ENCODE data around the gene MIPOL1.
"Not testable (repeated sequence)": the region's sequence is repeated elsewhere in the genome, so short reads cannot be mapped to it uniquely, and the experiment has no call there.

The MIPOL1 gene, protein sequence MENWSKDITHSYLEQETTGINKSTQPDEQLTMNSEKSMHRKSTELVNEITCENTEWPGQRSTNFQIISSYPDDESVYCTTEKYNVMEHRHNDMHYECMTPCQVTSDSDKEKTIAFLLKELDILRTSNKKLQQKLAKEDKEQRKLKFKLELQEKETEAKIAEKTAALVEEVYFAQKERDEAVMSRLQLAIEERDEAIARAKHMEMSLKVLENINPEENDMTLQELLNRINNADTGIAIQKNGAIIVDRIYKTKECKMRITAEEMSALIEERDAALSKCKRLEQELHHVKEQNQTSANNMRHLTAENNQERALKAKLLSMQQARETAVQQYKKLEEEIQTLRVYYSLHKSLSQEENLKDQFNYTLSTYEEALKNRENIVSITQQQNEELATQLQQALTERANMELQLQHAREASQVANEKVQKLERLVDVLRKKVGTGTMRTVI

DNA sequence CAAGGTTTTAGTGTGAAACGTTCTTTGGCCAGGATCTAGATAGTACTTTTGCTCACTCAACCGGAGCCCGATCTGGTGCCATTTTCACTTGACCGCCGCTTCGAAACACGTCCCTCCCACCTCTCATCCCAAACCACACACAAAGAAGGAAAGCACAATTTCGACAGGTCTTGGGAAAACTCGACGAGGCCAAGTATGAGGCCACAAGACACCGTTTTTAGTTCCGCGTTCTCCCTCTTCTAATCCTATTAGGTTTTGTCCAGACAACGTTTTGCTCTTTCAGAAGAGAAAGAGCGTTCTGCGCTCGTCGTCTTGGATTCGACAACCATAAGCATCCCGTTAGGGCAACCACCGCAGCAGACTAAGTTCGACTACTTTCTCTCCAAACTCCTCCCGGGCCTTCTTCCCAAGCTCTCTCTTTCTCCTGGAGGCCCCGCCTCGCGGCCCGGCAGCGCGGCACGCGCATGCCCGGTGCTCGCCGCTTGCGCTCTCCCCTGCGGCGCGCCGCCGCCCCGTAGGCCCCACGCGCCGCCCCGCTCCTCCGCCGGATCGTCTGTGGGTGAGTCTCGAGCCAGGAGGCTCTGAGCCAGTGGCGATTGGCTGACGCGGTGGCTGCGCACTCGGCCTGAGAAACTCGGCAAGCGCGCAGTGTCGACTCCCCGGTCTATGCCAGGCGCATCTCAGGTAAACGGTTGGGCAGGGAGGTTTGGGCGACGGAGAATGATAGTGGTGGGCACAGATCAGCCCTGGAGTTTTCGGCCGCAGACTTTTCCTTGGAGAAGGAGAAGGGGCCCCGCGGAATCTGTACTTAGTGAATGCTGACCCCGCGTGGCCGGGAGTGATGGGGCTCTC, at the start of gene MIPOL1:
MIPOL1 (plus strand) TSS at position 517 of the 852 bp plus-strand sequence. CDS start 49,952 bp downstream, outside the sequence.
- Histone ChIP-seq H3K36me3 (ENCODE audit: control insufficient read depth in 5 of 5, insufficient read depth in 5 of 5, low read length in 5 of 5) (no peaks in the 10 kb centered on the region), H3K4me3 (ENCODE audit: low read depth in 1 of 5, low read length in 5 of 5) (peak within 1 kb of the TSS; percentile 62 to 98 (median 82)), H3K9me3 (ENCODE audit: control insufficient read depth in 5 of 5, low read length in 5 of 5) (no peaks in the 10 kb centered on the region), H3K27me3 (ENCODE audit: control insufficient read depth in 5 of 5, insufficient read depth in 4 of 5, low read length in 5 of 5) (no peaks in the 10 kb centered on the region), H3K9ac (ENCODE audit: low read length in 5 of 5) (peak within 1 kb of the TSS; percentile 74 to 96 (median 78)), H3K27ac (ENCODE audit: low read depth, low read length) (peak within 1 kb of the TSS; percentile 87), H3K4me1 (ENCODE audit: control insufficient read depth in 5 of 5, insufficient read depth in 5 of 5, low read length in 5 of 5) (peaks cover 0 to 11% (median 9%) of the 10 kb centered on the region in 5 donors)

DNA sequence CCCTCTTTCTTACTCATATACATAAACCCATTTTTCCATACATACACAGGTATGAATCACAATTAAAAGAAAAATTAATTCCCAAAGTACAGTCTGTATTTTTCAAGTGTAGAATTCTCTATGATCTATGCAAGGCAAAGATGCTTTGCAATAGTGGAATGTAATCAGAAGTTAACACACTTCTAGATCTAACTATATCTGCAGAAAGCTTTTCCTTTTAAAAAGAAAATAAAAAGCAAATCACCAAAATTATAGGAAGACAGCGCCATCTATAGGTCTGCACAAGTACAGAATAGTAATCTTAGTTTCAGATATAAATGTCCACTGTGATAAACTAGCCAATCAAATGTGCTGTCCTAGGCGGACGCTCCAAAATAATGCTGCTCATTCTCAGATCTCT, 47.3 kb upstream of the MIPOL1 start:
- no peak overlapping the region for H3K9ac ChIP-seq (ENCODE audit: low read length in 5 of 5)
- no peak overlapping the region for H3K27ac ChIP-seq (ENCODE audit: low read depth, low read length)
- H3K36me3 ChIP-seq (ENCODE audit: control insufficient read depth in 5 of 5, insufficient read depth in 5 of 5, low read length in 5 of 5): no peaks in the 10 kb centered on the region
- no peaks in the 10 kb centered on the region for H3K27me3 ChIP-seq (ENCODE audit: control insufficient read depth in 5 of 5, insufficient read depth in 4 of 5, low read length in 5 of 5)
- peaks cover 0 to 3% (median 0%) of the 10 kb centered on the region in 5 donors for H3K4me1 ChIP-seq (ENCODE audit: control insufficient read depth in 5 of 5, insufficient read depth in 5 of 5, low read length in 5 of 5)
- no peak overlapping the region for H3K4me3 ChIP-seq (ENCODE audit: low read depth in 1 of 5, low read length in 5 of 5)
- H3K9me3 ChIP-seq (ENCODE audit: control insufficient read depth in 5 of 5, low read length in 5 of 5): peaks cover 0 to 6% (median 0%) of the 10 kb centered on the region in 5 donors

DNA sequence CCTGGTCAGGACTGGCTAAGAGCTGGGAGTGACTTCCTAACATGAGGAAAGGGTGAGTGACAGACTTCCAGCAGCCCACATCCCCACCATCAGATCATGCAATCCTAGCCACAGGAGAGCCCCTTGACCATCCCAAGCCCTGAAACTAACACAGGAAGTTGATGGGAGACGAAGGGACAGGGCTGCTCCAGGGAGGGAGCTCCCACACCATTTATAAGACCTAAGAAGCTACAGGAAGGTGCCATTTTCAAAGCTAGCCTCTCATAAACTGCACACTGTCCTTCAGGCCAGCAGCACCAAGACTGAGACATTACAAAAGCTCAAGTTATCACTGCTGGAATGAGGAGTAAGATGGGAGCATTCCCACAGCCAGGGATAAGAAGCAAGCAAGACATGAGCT, 44.7 kb upstream of the MIPOL1 start:
- Histone ChIP-seq H3K4me3 (ENCODE audit: low read depth in 1 of 5, low read length in 5 of 5) (no peak overlapping the region), H3K36me3 (ENCODE audit: control insufficient read depth in 5 of 5, insufficient read depth in 5 of 5, low read length in 5 of 5) (no peaks in the 10 kb centered on the region)

DNA sequence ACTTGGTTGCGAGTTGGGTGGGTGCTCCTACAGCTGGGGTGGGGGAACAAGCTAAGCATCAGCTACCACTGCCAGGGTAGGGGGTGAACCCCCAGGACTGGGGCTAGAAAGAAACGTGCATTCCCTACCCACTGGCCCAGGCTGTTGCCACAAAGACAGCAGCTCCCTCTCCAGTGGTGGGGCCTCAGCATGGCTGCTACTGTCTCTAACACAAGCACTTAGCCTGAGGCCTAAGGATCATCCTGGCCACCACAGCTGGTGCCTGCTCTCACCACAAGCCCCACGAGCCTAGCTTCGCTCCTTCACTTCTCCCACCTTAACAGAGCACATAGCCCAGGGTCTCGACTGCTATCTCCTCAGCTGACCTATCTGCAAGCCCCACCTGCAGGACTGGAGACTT, 44.3 kb upstream of the MIPOL1 start:
- no peaks in the 10 kb centered on the region for H3K27me3 ChIP-seq (ENCODE audit: control insufficient read depth in 5 of 5, insufficient read depth in 4 of 5, low read length in 5 of 5)
- no peaks in the 10 kb centered on the region for H3K36me3 ChIP-seq (ENCODE audit: control insufficient read depth in 5 of 5, insufficient read depth in 5 of 5, low read length in 5 of 5)
- peaks cover 0 to 3% (median 0%) of the 10 kb centered on the region in 5 donors for H3K4me1 ChIP-seq (ENCODE audit: control insufficient read depth in 5 of 5, insufficient read depth in 5 of 5, low read length in 5 of 5)
- H3K9ac ChIP-seq (ENCODE audit: low read length in 5 of 5): no peak overlapping the region
- H3K4me3 ChIP-seq (ENCODE audit: low read depth in 1 of 5, low read length in 5 of 5): no peak overlapping the region
- H3K27ac ChIP-seq (ENCODE audit: low read depth, low read length): no peak overlapping the region
- H3K9me3 ChIP-seq (ENCODE audit: control insufficient read depth in 5 of 5, low read length in 5 of 5): peaks cover 0 to 6% (median 0%) of the 10 kb centered on the region in 5 donors

More for the DNA sequence above, 44.7 kb upstream of the MIPOL1 start:
- H3K27me3 ChIP-seq (ENCODE audit: control insufficient read depth in 5 of 5, insufficient read depth in 4 of 5, low read length in 5 of 5): no peaks in the 10 kb centered on the region
- no peak overlapping the region for H3K27ac ChIP-seq (ENCODE audit: low read depth, low read length)
- H3K9me3 ChIP-seq (ENCODE audit: control insufficient read depth in 5 of 5, low read length in 5 of 5): peaks cover 0 to 6% (median 0%) of the 10 kb centered on the region in 5 donors
- H3K4me1 ChIP-seq (ENCODE audit: control insufficient read depth in 5 of 5, insufficient read depth in 5 of 5, low read length in 5 of 5): peaks cover 0 to 3% (median 0%) of the 10 kb centered on the region in 5 donors
- H3K9ac ChIP-seq (ENCODE audit: low read length in 5 of 5): no peak overlapping the region

DNA sequence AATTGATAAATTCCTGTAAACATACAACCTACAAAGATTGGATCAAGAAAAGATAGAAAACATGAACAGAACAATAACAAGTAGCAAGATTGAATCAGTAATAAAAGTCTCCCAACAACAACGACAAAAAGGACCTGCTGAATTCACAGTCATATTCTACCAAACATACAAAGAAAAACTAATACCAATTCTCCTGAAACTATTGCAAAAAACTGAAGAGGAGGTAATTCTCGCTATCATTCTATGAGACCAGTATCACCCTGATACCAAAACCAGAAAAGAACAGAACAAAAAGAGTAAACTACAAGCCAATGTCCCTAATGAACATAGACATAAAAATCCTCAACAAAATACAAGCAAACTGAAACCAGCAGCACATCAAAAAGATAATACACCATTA, 39.8 kb upstream of the MIPOL1 start:
- peaks cover 0 to 6% (median 0%) of the 10 kb centered on the region in 5 donors for H3K9me3 ChIP-seq (ENCODE audit: control insufficient read depth in 5 of 5, low read length in 5 of 5)

DNA sequence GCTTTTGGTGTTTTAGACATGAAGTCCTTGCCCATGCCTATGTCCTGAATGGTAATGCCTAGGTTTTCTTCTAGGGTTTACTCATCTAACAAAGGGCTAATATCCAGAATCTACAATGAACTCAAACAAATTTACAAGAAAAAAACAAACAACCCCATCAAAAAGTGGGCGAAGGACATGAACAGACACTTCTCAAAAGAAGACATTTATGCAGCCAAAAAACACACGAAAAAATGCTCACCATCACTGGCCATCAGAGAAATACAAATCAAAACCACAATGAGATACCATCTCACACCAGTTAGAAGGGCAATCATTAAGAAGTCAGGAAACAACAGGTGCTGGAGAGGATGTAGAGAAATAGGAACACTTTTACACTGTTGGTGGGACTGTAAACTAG, 35.4 kb upstream of the MIPOL1 start:
- H3K27ac ChIP-seq (ENCODE audit: low read depth, low read length); H3K4me1 ChIP-seq (ENCODE audit: control insufficient read depth in 5 of 5, insufficient read depth in 5 of 5, low read length in 5 of 5); H3K36me3 ChIP-seq (ENCODE audit: control insufficient read depth in 5 of 5, insufficient read depth in 5 of 5, low read length in 5 of 5); H3K27me3 ChIP-seq (ENCODE audit: control insufficient read depth in 5 of 5, insufficient read depth in 4 of 5, low read length in 5 of 5); H3K9me3 ChIP-seq (ENCODE audit: control insufficient read depth in 5 of 5, low read length in 5 of 5); H3K9ac ChIP-seq (ENCODE audit: low read length in 5 of 5); H3K4me3 ChIP-seq (ENCODE audit: low read depth in 1 of 5, low read length in 5 of 5): not testable (repeated sequence)

More for the DNA sequence above, 39.8 kb upstream of the MIPOL1 start:
- Histone ChIP-seq H3K27me3 (ENCODE audit: control insufficient read depth in 5 of 5, insufficient read depth in 4 of 5, low read length in 5 of 5) (no peaks in the 10 kb centered on the region), H3K4me3 (ENCODE audit: low read depth in 1 of 5, low read length in 5 of 5) (no peak overlapping the region), H3K4me1 (ENCODE audit: control insufficient read depth in 5 of 5, insufficient read depth in 5 of 5, low read length in 5 of 5) (no peaks in the 10 kb centered on the region), H3K36me3 (ENCODE audit: control insufficient read depth in 5 of 5, insufficient read depth in 5 of 5, low read length in 5 of 5) (no peaks in the 10 kb centered on the region), H3K27ac (ENCODE audit: low read depth, low read length) (no peak overlapping the region), H3K9ac (ENCODE audit: low read length in 5 of 5) (no peak overlapping the region)

DNA sequence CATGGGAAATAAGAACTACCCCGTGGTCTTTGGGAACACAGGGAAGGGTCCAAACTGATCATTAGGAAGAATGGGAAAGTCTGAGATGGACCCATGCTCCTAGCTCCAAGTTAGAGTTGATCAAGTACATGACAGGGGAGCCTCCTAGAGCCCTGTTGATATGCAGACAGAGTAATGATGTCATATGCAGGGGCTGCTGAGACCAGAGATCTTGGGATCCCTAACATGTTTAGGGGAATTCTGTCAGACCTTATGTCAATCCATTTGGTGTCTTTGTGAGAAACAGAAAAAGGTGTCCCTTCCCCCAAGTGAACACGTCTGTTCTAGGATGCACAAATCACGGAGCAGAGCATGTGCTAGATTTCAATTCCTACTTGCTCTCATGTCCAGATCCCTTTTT, 31.9 kb upstream of the MIPOL1 start:
- Histone ChIP-seq H3K27ac (ENCODE audit: low read depth, low read length) (no peak overlapping the region), H3K27me3 (ENCODE audit: control insufficient read depth in 5 of 5, insufficient read depth in 4 of 5, low read length in 5 of 5) (no peaks in the 10 kb centered on the region), H3K4me1 (ENCODE audit: control insufficient read depth in 5 of 5, insufficient read depth in 5 of 5, low read length in 5 of 5) (no peaks in the 10 kb centered on the region)

DNA sequence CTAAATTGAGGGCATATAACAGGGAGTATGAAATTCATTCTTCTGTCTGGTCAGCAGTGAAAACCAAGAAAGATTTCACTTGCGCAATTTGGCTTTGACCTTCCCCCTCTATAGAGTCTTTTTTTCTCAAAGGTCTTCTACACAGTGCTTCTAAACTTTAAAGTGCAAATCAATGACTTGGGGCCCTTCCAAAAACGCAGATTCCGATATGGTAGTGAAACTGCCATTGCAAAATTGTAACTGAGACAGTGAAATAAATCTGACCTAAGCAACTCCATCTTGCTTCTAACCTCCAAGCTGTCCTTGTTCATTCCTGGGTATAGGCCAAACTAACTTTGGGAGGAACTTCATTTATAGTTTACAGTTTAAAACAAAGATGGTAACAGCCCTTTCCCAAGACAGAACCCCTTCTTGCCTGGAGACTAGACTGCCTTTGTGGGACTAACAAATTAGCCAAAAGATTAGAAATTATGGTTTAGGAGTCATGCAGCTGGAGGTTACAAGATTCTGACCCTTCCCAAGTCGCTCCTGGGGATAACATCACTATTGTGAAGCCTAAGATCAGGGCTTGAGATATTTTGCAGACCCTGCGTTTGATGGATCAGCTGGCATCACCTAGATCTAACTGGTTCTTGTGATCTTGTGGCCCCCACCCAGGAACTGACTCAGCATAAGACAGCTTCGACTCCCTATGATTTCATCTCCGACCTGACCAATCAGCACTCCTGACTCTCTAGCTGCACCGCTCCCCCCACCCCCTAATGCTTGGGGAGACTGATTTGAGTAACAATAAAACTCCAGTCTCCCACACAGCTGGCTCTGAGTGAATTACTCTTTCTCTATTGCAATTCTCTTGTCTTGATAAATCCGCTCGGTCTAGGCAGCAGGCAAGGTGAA, 30.3 kb upstream of the MIPOL1 start:
- no peak overlapping the region for H3K9ac ChIP-seq (ENCODE audit: low read length in 5 of 5)
- H3K36me3 ChIP-seq (ENCODE audit: control insufficient read depth in 5 of 5, insufficient read depth in 5 of 5, low read length in 5 of 5): no peaks in the 10 kb centered on the region
- H3K27me3 ChIP-seq (ENCODE audit: control insufficient read depth in 5 of 5, insufficient read depth in 4 of 5, low read length in 5 of 5): no peaks in the 10 kb centered on the region
- no peak overlapping the region for H3K27ac ChIP-seq (ENCODE audit: low read depth, low read length)
- H3K4me1 ChIP-seq (ENCODE audit: control insufficient read depth in 5 of 5, insufficient read depth in 5 of 5, low read length in 5 of 5): peaks cover 0 to 9% (median 5%) of the 10 kb centered on the region in 5 donors
- no peak overlapping the region for H3K4me3 ChIP-seq (ENCODE audit: low read depth in 1 of 5, low read length in 5 of 5)
- H3K9me3 ChIP-seq (ENCODE audit: control insufficient read depth in 5 of 5, low read length in 5 of 5): no peaks in the 10 kb centered on the region

More for the DNA sequence above, 31.9 kb upstream of the MIPOL1 start:
- H3K9ac ChIP-seq (ENCODE audit: low read length in 5 of 5): no peak overlapping the region
- no peak overlapping the region for H3K4me3 ChIP-seq (ENCODE audit: low read depth in 1 of 5, low read length in 5 of 5)
- no peaks in the 10 kb centered on the region for H3K9me3 ChIP-seq (ENCODE audit: control insufficient read depth in 5 of 5, low read length in 5 of 5)
- no peaks in the 10 kb centered on the region for H3K36me3 ChIP-seq (ENCODE audit: control insufficient read depth in 5 of 5, insufficient read depth in 5 of 5, low read length in 5 of 5)

DNA sequence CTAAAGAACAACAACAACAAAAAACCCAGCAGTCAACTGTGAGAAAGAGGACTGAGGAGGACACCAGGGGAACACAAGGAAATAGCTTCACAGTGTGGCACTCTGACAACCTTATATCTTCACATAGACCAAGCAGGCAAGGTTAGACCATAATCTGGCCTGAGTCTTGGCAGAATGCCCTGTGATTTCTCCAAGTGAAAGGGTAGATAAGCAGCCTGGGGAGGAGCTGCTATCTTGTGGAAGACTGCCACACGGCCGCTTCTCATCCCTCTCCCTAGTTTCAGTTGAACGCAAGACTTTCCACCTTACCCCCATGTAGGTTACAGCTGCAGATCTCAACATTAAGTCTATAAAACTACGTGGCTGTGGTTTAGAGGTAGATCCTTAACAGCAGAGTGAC, 29.0 kb upstream of the MIPOL1 start:
- peaks cover 0 to 17% (median 13%) of the 10 kb centered on the region in 5 donors for H3K4me1 ChIP-seq (ENCODE audit: control insufficient read depth in 5 of 5, insufficient read depth in 5 of 5, low read length in 5 of 5)
- H3K27ac ChIP-seq (ENCODE audit: low read depth, low read length): no peak overlapping the region
- no peaks in the 10 kb centered on the region for H3K27me3 ChIP-seq (ENCODE audit: control insufficient read depth in 5 of 5, insufficient read depth in 4 of 5, low read length in 5 of 5)
- H3K9ac ChIP-seq (ENCODE audit: low read length in 5 of 5): no peak overlapping the region
- no peaks in the 10 kb centered on the region for H3K36me3 ChIP-seq (ENCODE audit: control insufficient read depth in 5 of 5, insufficient read depth in 5 of 5, low read length in 5 of 5)
- H3K4me3 ChIP-seq (ENCODE audit: low read depth in 1 of 5, low read length in 5 of 5): no peak overlapping the region
- no peaks in the 10 kb centered on the region for H3K9me3 ChIP-seq (ENCODE audit: control insufficient read depth in 5 of 5, low read length in 5 of 5)

Data from subcutaneous abdominal adipose tissue (tissue), 5 donors.